Endothelial cell of umbilical vein (primary cell): ENCODE results near the gene DPY19L2. TPM values are rescaled to one million over a fixed set of nuclear protein-coding genes. Genes with fewer than 3 reads are reported as not detected.
"Not testable (repeated sequence)": the region's sequence is repeated elsewhere in the genome, so short reads cannot be mapped to it uniquely, and the experiment has no call there.

Experiments
- BruUV-seq: library from RNA; stranded (reverse); fragments of 400-500 nt; replicated peaks from 2 replicates; lab custom pipeline; 2021; lab: Mats Ljungman, UMichigan
- CTCF ChIA-PET: fragments of 300-600, 350-600 bp; sonication (Branson Sonifier 250); formaldehyde crosslinking; loops from one replicate; lab custom pipeline; 2021; ENCODE audit warnings: antibody characterized with exemption, inconsistent platforms; lab: Charles Lee
- POLR2A ChIA-PET: fragments of 300-600, 350-600 bp; sonication (Branson Sonifier 250); formaldehyde crosslinking; loops from one replicate; lab custom pipeline; 2021; ENCODE audit warnings: antibody characterized with exemption, inconsistent platforms; lab: Charles Lee
- DNase-seq: peaks from one replicate; pipeline ENCODE4 v3.0.0-alpha.2; 2011; ENCODE audit warnings: low read depth, low spot score
- FAIRE-seq: peaks from 2 replicates; lab custom pipeline; 2011; peaks lifted over from hg19 to GRCh38; lab: Jason Lieb, UNC
- H2AFZ ChIP-seq: 2 replicates; pipeline ENCODE4 v1.6.0; 2012; ENCODE audit warnings: low read depth, low read length, control low read depth, inconsistent platforms
- H3K27ac ChIP-seq: 2 replicates; pipeline ENCODE4 v1.5.1; 2011; ENCODE audit warnings: low read depth, mild to moderate bottlenecking, control low read depth, low read length, moderate library complexity; ENCODE audit not compliant: insufficient read depth
- H3K27me3 ChIP-seq, 2 experiments: 2 replicates each; pipeline versions ENCODE4 v1.6.0 to v1.6.1; 2011; ENCODE audit warnings: low read length in 2 of 2, mixed read lengths in 1 of 2; ENCODE audit not compliant: control insufficient read depth in 2 of 2, insufficient read depth in 2 of 2
- H3K36me3 ChIP-seq, 2 experiments: 2 replicates in 1 of 2; 3 replicates in 1 of 2; pipeline ENCODE4 v1.5.1; 2011; ENCODE audit warnings: low read length in 2 of 2, mild to moderate bottlenecking in 1 of 2, moderate library complexity in 1 of 2; ENCODE audit not compliant: control insufficient read depth in 2 of 2, insufficient read depth in 2 of 2; ENCODE audit errors: extremely low read depth in 1 of 2
- H3K4me1 ChIP-seq: 3 replicates; pipeline ENCODE4 v1.5.1; 2011; ENCODE audit warnings: mild to moderate bottlenecking, low read length; ENCODE audit not compliant: control insufficient read depth, insufficient read depth; ENCODE audit errors: extremely low read depth
- H3K4me2 ChIP-seq: 2 replicates; pipeline ENCODE4 v1.6.1; 2011; ENCODE audit warnings: low read length, control low read depth, mixed read lengths; ENCODE audit not compliant: insufficient read depth
- H3K4me3 ChIP-seq, 3 experiments: fragments of 200-600 bp in 1 of 3; sonication (generic), shearing (Covaris generic) in 1 of 3; replicated peaks in 1 of 3; 2 replicates each; pipeline ENCODE4 v1.5.1; 2011 to 2016; ENCODE audit warnings: control low read depth in 3 of 3, low read length in 3 of 3, mild to moderate bottlenecking in 2 of 3, inconsistent platforms in 1 of 3, low read depth in 1 of 3, moderate library complexity in 1 of 3; ENCODE audit not compliant: insufficient read depth in 1 of 3
- H3K79me2 ChIP-seq: 2 replicates; pipeline ENCODE4 v1.6.0; 2012; ENCODE audit warnings: low read length, inconsistent platforms; ENCODE audit not compliant: control insufficient read depth, insufficient read depth
- H3K9ac ChIP-seq: replicated peaks from 2 replicates; pipeline ENCODE3; 2011; ENCODE audit warnings: low read length, control low read depth; ENCODE audit not compliant: insufficient read depth; ENCODE audit errors: extremely low read depth
- H3K9me1 ChIP-seq: replicated peaks from 3 replicates; pipeline ENCODE4 v1.6.0; 2011; ENCODE audit warnings: mild to moderate bottlenecking, low read length; ENCODE audit not compliant: control insufficient read depth, insufficient read depth; ENCODE audit errors: extremely low read depth
- H3K9me3 ChIP-seq: replicated peaks from 2 replicates; pipeline ENCODE4 v1.5.1; 2012; ENCODE audit warnings: low read length, inconsistent platforms; ENCODE audit not compliant: control insufficient read depth, insufficient read depth
- H4K20me1 ChIP-seq: replicated peaks from 2 replicates; pipeline ENCODE3; 2011; ENCODE audit warnings: mild to moderate bottlenecking, low read length; ENCODE audit not compliant: control insufficient read depth, insufficient read depth; ENCODE audit errors: extremely low read depth
- EZH2 ChIP-seq: IDR thresholded peaks from 2 replicates; pipeline ENCODE4 v1.6.1; 2012; ENCODE audit warnings: borderline replicate concordance, low read depth, mild to moderate bottlenecking, moderate library complexity, low read length, inconsistent platforms; ENCODE audit not compliant: severe bottlenecking
- MAX ChIP-seq: IDR thresholded peaks from 2 replicates; pipeline ENCODE4 v1.6.1; 2011; ENCODE audit not compliant: insufficient read depth, insufficient read length
- dilution Hi-C: fragments of 300-500 bp; cut with MboI; formaldehyde crosslinking; loops from one replicate; pipeline ENCODE4 v1.15.0; 2019; ENCODE audit warnings: low sequenced_read_pairs; ENCODE audit not compliant: extremely low pct_ligation_motif_present
- intact Hi-C: fragments of 100-400 bp; cut with micrococcal nuclease; formaldehyde crosslinking; loops from one replicate; pipeline ENCODE4 v1.10.0; 2022
- polyA plus RNA-seq, 4 experiments: library from polyadenylated mRNA; depleted of rRNA in 3 of 4; stranded (reverse) in 3 of 4; unstranded in 1 of 4; fragments of >200 nt; gene quantifications; 2 replicates each; pipeline versions ENCODE4 v1.2.1 to v1.2.3, GENCODE V29; 2011 to 2012; ENCODE audit warnings: missing spikeins in 1 of 4
- total RNA-seq: library from RNA; stranded (reverse); gene quantifications from 2 replicates; pipeline ENCODE4 v1.2.3, GENCODE V29; 2021

Gene DPY19L2
- total and polyA plus RNA-seq, 2 donors (not counting 3 experiments of a cell fraction or from before 2014, with no cell fraction given), result 0.59 to 1.6 TPM

- intact Hi-C loops, H3K4me1 ChIP-seq, H3K4me3 ChIP-seq, H3K9me1 ChIP-seq, H3K79me2 ChIP-seq, H2AFZ ChIP-seq, dilution Hi-C loops, H3K27me3 ChIP-seq, FAIRE-seq, H4K20me1 ChIP-seq, POLR2A ChIA-PET, DNase-seq, CTCF ChIA-PET, H3K4me2 ChIP-seq, H3K9ac ChIP-seq, H3K27ac ChIP-seq, H3K9me3 ChIP-seq, H3K36me3 ChIP-seq, BruUV-seq: not testable (repeated sequence)
These were observed 130.5 kb downstream of the DPY19L2 start for GRCh38 chr12:63537838-63538237.

- H3K4me2 ChIP-seq, H3K79me2 ChIP-seq, H4K20me1 ChIP-seq, H3K4me3 ChIP-seq, H3K27me3 ChIP-seq, H2AFZ ChIP-seq, FAIRE-seq, BruUV-seq, H3K9me1 ChIP-seq, H3K9ac ChIP-seq, POLR2A ChIA-PET, dilution Hi-C loops, H3K9me3 ChIP-seq, DNase-seq, intact Hi-C loops, H3K36me3 ChIP-seq, CTCF ChIA-PET, H3K27ac ChIP-seq, H3K4me1 ChIP-seq: not testable (repeated sequence)
These were observed 138.7 kb downstream of the DPY19L2 start for GRCh38 chr12:63529641-63530040.

- Histone ChIP-seq H3K4me3 (no peak overlapping the region), H3K4me1 (no peaks in the 10 kb centered on the region), H3K79me2 (no peaks in the 10 kb centered on the region), H2AFZ (no peak overlapping the region), H3K27me3 (no peaks in the 10 kb centered on the region), H3K9me3 (no peaks in the 10 kb centered on the region), H3K9me1 (no peaks in the 10 kb centered on the region), H4K20me1 (no peaks in the 10 kb centered on the region), H3K9ac (no peak overlapping the region), H3K36me3 (no peaks in the 10 kb centered on the region), H3K4me2 (no peak overlapping the region), H3K27ac (no peak overlapping the region)
- DNase-seq (no peak), FAIRE-seq (no peak)
- BruUV-seq, result no TSS peak
- ChIA-PET CTCF (no interaction called here), POLR2A (no interaction called here)
- dilution Hi-C loops (no loop called here), intact Hi-C loops (no loop called here)
- no peak for TF ChIP-seq EZH2
- no peak for TF ChIP-seq MAX
These were observed 142.5 kb downstream of the DPY19L2 start for GRCh38 chr12:63525831-63526230.
